OCI-LY3 (cell line): Measurements from ENCODE around the gene HEXIM1.

ENCODE experiments used
- H2AFZ ChIP-seq: fragments of 200-600, 300-600 bp; shearing (Covaris generic); 2 replicates; pipeline ENCODE4 v1.6.0; 2014; ENCODE audit warnings: antibody characterized with exemption, low read depth, low read length
- H3K27ac ChIP-seq: fragments of 200-600, 300-600 bp; sonication (generic); 2 replicates; pipeline ENCODE4 v1.5.1; 2014; ENCODE audit warnings: mild to moderate bottlenecking, low read length, moderate library complexity, mixed read lengths
- H3K27me3 ChIP-seq: fragments of 200-600, 300-600 bp; sonication (generic); 2 replicates; pipeline ENCODE4 v1.6.1; 2014; ENCODE audit warnings: low read depth, low read length, mixed read lengths
- H3K36me3 ChIP-seq: fragments of 200-600, 300-600 bp; sonication (generic); replicated peaks from 2 replicates; pipeline ENCODE3; 2014; ENCODE audit warnings: low read depth, low read length, mixed read lengths
- H3K4me1 ChIP-seq: fragments of 300-600, 200-600 bp; sonication (generic); 2 replicates; pipeline ENCODE4 v1.6.1; 2014; ENCODE audit warnings: low read length, mixed read lengths
- H3K4me2 ChIP-seq: fragments of 200-600, 300-600 bp; sonication (generic); 2 replicates; pipeline ENCODE4 v1.6.1; 2014; ENCODE audit warnings: low read length, mixed read lengths
- H3K4me3 ChIP-seq: fragments of 300-600, 200-600 bp; sonication (generic); 2 replicates; pipeline ENCODE4 v1.5.1; 2014; ENCODE audit warnings: antibody characterized with exemption, mild to moderate bottlenecking, low read length, moderate library complexity
- H3K79me2 ChIP-seq: fragments of 300-600, 200-600 bp; shearing (Covaris generic); 2 replicates; pipeline ENCODE4 v1.6.1; 2014; ENCODE audit warnings: mild to moderate bottlenecking, low read length, mixed read lengths
- H3K9ac ChIP-seq: fragments of 300-600, 200-600 bp; shearing (Covaris generic); 2 replicates; pipeline ENCODE4 v1.6.0; 2014; ENCODE audit warnings: mild to moderate bottlenecking, low read length, moderate library complexity
- H3K9me3 ChIP-seq: fragments of 200-600, 300-600 bp; shearing (Covaris generic); 2 replicates; pipeline ENCODE4 v1.6.1; 2014; ENCODE audit warnings: low read length, mixed read lengths; ENCODE audit not compliant: insufficient read depth
- H4K20me1 ChIP-seq: fragments of 200-600, 300-600 bp; sonication (generic); 2 replicates; pipeline ENCODE4 v1.6.1; 2016; ENCODE audit warnings: low read length, mixed read lengths; ENCODE audit not compliant: insufficient read depth
- EZH2phosphoT487 ChIP-seq: fragments of 200-600 bp; shearing (Covaris generic); IDR thresholded peaks from 2 replicates; pipeline ENCODE4 v1.6.1; 2018; ENCODE audit warnings: antibody characterized with exemption, mixed run types, low read depth
- TF ChIP-seq, protein P1 (sequence below): fragments of 200-600, 300-600 bp; sonication (generic); IDR thresholded peaks from 2 replicates; pipeline ENCODE4 v1.5.1; 2014; ENCODE audit warnings: antibody characterized with exemption, low read length, low read depth

HEXIM1 gene

DNA sequence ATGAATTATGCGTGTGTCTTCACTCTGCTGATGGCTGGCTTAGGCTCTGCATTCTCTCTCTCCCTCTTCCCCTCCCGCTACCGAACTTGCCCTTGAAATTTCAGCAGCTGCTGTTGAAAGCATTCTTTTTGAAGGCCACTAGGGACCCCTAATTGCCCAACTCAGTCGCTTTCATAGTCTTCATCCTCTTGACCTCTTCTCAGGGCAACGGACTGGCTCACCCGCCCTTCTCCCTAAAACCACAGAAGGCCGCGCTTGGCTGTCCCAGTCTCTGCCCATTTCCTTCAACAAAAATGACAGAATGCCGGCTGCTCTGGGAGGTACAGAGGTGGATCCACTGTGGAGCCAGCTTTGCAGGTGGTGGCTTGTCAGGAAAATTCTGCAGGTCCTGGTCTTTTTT is 52.4 kb downstream of the HEXIM1 start:
- H2AFZ ChIP-seq = no peak overlapping the region
- no peak for TF ChIP-seq EZH2phosphoT487
- TF ChIP-seq, protein P1, sequence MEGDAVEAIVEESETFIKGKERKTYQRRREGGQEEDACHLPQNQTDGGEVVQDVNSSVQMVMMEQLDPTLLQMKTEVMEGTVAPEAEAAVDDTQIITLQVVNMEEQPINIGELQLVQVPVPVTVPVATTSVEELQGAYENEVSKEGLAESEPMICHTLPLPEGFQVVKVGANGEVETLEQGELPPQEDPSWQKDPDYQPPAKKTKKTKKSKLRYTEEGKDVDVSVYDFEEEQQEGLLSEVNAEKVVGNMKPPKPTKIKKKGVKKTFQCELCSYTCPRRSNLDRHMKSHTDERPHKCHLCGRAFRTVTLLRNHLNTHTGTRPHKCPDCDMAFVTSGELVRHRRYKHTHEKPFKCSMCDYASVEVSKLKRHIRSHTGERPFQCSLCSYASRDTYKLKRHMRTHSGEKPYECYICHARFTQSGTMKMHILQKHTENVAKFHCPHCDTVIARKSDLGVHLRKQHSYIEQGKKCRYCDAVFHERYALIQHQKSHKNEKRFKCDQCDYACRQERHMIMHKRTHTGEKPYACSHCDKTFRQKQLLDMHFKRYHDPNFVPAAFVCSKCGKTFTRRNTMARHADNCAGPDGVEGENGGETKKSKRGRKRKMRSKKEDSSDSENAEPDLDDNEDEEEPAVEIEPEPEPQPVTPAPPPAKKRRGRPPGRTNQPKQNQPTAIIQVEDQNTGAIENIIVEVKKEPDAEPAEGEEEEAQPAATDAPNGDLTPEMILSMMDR = no peak

DNA sequence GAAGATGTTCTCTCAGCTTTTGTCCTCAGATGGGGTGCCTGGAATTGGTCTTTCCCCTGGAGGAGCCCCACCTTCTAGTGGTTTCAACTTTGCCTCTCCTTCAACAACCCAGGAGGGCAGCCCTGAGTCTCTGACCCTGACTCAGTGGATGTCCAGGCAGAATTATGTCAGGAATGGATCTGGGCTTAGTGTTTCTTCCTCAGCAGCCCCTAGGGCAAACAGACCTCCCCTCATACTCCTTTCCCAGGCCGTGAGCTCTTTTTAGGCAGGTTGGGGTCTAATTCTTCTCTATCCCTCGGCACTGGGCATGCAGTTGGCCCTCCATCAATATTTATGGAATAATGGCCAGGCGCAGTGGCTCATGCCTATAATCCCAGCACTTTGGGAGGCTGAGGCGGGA is 53.2 kb downstream of the HEXIM1 start:
- H3K4me3 ChIP-seq = no peak overlapping the region
- TF ChIP-seq, protein P1 = no peak
- H3K27ac ChIP-seq = no peak overlapping the region
- no peak overlapping the region for H3K4me2 ChIP-seq
- no peaks in the 10 kb centered on the region for H3K27me3 ChIP-seq
- no peak overlapping the region for H2AFZ ChIP-seq
- H3K9ac ChIP-seq = no peak overlapping the region
- no peaks in the 10 kb centered on the region for H3K9me3 ChIP-seq
- H3K4me1 ChIP-seq = peaks cover 3% of the 10 kb centered on the region; the same call in 1 of the 2 replicates
- no peaks in the 10 kb centered on the region; the same call in 1 of the 2 replicates for H3K79me2 ChIP-seq
- no peaks in the 10 kb centered on the region for H4K20me1 ChIP-seq
- no peaks in the 10 kb centered on the region for H3K36me3 ChIP-seq

More for the DNA sequence above, 52.4 kb downstream of the HEXIM1 start:
- no peaks in the 10 kb centered on the region for H3K9me3 ChIP-seq
- no peak overlapping the region for H3K27ac ChIP-seq
- no peaks in the 10 kb centered on the region for H3K27me3 ChIP-seq
- H3K36me3 ChIP-seq = no peaks in the 10 kb centered on the region
- H3K79me2 ChIP-seq = no peaks in the 10 kb centered on the region
- H3K9ac ChIP-seq = no peak overlapping the region
- H3K4me1 ChIP-seq = peaks cover 3% of the 10 kb centered on the region; the same call in 1 of the 2 replicates
- no peak overlapping the region for H3K4me3 ChIP-seq
- H4K20me1 ChIP-seq = no peaks in the 10 kb centered on the region
- no peak overlapping the region for H3K4me2 ChIP-seq
